SK-N-SH (cell line): Measurements from ENCODE around the gene NT5DC2.

Source experiments
- ELF1 ChIP-seq: IDR thresholded peaks from 2 replicates; pipeline ENCODE4 v1.4.0; 2012
- EZH2phosphoT487 ChIP-seq: fragments of 200-600 bp; sonication (generic); IDR thresholded peaks from 2 replicates; pipeline ENCODE4 v1.6.1; 2017; ENCODE audit warnings: low read depth, mixed run types, mild to moderate bottlenecking, antibody characterized with exemption, moderate library complexity, borderline replicate concordance
- JUND ChIP-seq: IDR thresholded peaks from 2 replicates; pipeline ENCODE4 v1.4.0; 2012
- RCOR1 ChIP-seq: fragments of 150-350 bp; IDR thresholded peaks from 2 replicates; pipeline ENCODE4 v1.6.1; 2017; ENCODE audit warnings: antibody characterized with exemption, low read length
- TF ChIP-seq, protein P1 (sequence below): fragments of 200-600 bp; sonication (generic); IDR thresholded peaks from 2 replicates; pipeline ENCODE4 v1.6.1; 2017; ENCODE audit warnings: antibody characterized with exemption, mild to moderate bottlenecking, moderate library complexity

DNA sequence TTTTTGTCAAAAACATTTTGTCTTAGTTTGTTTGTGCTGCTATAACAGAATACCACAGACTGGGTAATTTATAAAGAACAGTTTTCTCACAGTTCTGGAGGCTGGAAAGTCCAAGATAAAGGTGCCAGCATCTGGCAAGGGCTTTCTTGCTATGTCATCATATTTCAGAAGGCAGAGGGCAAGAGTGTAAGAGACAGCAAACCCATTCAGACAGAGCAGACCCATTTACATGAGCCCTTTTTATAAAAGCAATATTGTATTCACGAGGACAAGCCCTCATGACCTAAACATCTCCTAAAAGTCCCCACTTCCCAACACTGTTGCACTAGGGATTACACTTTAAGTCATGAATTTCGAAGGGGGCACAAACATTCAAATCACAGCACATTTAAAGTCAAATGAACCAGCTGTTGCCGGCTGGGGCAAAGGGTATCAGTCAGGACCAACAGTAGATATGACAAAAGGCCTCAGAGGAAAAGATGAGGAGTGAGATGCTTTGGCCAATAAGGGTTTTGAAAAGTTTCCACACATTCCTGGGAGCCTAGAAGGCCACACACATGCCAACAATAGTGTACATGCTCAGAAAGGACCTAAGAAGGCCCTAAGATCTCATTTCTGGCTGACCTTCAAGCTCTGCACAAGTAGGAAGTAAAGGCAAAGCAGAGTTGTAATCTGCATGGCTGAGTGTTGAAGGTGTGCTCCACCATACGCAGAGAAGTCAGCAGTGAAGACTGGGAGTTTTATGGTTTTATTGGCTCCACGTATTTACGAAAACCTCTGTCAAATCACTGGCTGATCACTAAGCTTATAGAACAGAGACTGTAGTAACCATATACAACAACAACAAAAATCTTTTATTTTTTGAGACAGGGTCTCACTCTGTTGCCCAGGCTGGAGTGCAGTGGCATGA lies 40.7 kb upstream of the NT5DC2 start:
- TF ChIP-seq, protein P1, sequence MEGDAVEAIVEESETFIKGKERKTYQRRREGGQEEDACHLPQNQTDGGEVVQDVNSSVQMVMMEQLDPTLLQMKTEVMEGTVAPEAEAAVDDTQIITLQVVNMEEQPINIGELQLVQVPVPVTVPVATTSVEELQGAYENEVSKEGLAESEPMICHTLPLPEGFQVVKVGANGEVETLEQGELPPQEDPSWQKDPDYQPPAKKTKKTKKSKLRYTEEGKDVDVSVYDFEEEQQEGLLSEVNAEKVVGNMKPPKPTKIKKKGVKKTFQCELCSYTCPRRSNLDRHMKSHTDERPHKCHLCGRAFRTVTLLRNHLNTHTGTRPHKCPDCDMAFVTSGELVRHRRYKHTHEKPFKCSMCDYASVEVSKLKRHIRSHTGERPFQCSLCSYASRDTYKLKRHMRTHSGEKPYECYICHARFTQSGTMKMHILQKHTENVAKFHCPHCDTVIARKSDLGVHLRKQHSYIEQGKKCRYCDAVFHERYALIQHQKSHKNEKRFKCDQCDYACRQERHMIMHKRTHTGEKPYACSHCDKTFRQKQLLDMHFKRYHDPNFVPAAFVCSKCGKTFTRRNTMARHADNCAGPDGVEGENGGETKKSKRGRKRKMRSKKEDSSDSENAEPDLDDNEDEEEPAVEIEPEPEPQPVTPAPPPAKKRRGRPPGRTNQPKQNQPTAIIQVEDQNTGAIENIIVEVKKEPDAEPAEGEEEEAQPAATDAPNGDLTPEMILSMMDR: no peak
- no peak for TF ChIP-seq RCOR1
- TF ChIP-seq JUND: no peak
- no peak for TF ChIP-seq ELF1
- TF ChIP-seq EZH2phosphoT487: no peak
